Activated naive CD4-positive, alpha-beta T cell treated with anti-CD3 and anti-CD28 coated beads for 36 hours (primary cell): Measurements from ENCODE around the gene ITGA7. TPM values are rescaled to one million over a fixed set of nuclear protein-coding genes. Genes with fewer than 3 reads are reported as not detected.
A peak's percentile ranks its signal among the peaks of the same experiment; 100 is the strongest.

ENCODE experiments used
- CTCF ChIA-PET: fragments of 350-600 bp; sonication (Branson Sonifier 250); formaldehyde crosslinking; loops from one replicate; lab custom pipeline; 2021; ENCODE audit warnings: antibody characterized with exemption; lab: Charles Lee
- DNase-seq: peaks from one replicate; pipeline ENCODE4 v3.0.0-alpha.2; 2020
- H3K27ac Mint-ChIP-seq: one replicate; pipeline ENCODE4 v1.8.0; 2021; ENCODE audit warnings: mild to moderate bottlenecking, mixed read lengths
- H3K27me3 Mint-ChIP-seq: one replicate; pipeline ENCODE4 v1.8.0; 2021; ENCODE audit warnings: low read depth, mixed read lengths
- H3K36me3 Mint-ChIP-seq: one replicate; pipeline ENCODE4 v1.8.0; 2021; ENCODE audit warnings: low read depth, mixed read lengths
- H3K4me1 Mint-ChIP-seq: one replicate; pipeline ENCODE4 v1.8.0; 2021; ENCODE audit warnings: low read depth, mixed read lengths
- H3K4me3 Mint-ChIP-seq: one replicate; pipeline ENCODE4 v1.8.0; 2021; ENCODE audit warnings: mild to moderate bottlenecking, moderate library complexity, mixed read lengths
- H3K9me3 Mint-ChIP-seq: one replicate; pipeline ENCODE4 v1.8.0; 2021; ENCODE audit warnings: mixed read lengths
- intact Hi-C: fragments of 100-400 bp; cut with micrococcal nuclease; formaldehyde crosslinking; loops from one replicate; pipeline ENCODE4 v1.15.1; 2023
- total RNA-seq, 2 experiments: library from RNA; stranded (reverse); gene quantifications; one replicate each; pipeline ENCODE4 v1.2.3, GENCODE V29; 2021

Gene ITGA7
- total RNA-seq, 2 experiments from 2014 or later: 3.9 to 4.8 TPM

DNA sequence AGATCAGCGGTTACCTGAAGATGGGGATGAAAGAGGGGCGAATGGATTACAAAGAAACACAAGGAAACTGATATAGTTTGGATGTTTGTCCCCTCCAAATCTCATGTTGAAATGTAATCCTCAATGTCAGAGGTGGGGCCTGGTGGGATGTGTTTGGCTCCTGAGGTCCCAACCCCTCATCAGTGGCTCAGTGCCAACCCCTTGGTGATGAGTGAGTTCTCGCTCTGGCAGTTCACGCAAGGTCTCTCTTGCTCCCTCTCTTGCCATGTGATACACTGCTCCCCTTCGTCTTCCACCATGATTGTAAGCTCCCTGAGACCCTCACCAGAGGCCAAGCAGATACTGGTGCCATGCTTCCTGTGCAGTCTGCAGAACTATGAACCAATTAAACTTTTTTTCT is 28.0 kb downstream of the ITGA7 start:
- no peak for DNase-seq
- no peaks in the 10 kb centered on the region for H3K36me3 Mint-ChIP-seq
- peaks cover 16% of the 10 kb centered on the region for H3K27me3 Mint-ChIP-seq
- no peak overlapping the region for H3K27ac Mint-ChIP-seq
- intact Hi-C loops: no loop called here
- CTCF ChIA-PET: no interaction called here
- H3K4me3 Mint-ChIP-seq: no peak overlapping the region
- H3K4me1 Mint-ChIP-seq: peaks cover 6% of the 10 kb centered on the region
- H3K9me3 Mint-ChIP-seq: no peaks in the 10 kb centered on the region

DNA sequence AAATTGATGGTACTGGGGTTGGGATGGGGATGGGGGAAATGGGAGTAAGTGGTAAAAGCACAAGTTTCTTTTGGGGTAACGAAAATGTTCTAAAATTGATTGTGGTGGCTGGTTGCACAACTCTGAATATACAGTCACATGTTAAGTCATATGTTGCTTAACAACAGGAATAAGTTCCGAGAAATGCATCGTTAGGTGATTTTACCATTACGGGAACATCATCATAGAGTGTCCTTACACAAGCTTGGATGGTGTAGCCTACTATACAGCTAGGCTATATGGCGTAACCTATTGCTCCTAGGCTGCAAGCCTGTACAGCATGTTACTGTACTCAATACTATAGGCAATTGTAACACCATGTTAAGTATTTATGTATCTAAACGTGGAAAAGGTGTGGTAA is 31.0 kb downstream of the ITGA7 start:
- Mint-ChIP-seq H3K27ac (no peak overlapping the region), H3K27me3 (peaks cover 10% of the 10 kb centered on the region), H3K9me3 (no peaks in the 10 kb centered on the region), H3K4me3 (no peak overlapping the region), H3K36me3 (no peaks in the 10 kb centered on the region), H3K4me1 (peaks cover 6% of the 10 kb centered on the region)
- DNase-seq: no peak
- intact Hi-C loops: no loop called here
- CTCF ChIA-PET: interaction anchor here (0.6 to 2.5 kb wide), 2 partner anchors 20 to 448 kb away, joined by 3 to 13 read pairs; no protein-coding TSS in a partner anchor

DNA sequence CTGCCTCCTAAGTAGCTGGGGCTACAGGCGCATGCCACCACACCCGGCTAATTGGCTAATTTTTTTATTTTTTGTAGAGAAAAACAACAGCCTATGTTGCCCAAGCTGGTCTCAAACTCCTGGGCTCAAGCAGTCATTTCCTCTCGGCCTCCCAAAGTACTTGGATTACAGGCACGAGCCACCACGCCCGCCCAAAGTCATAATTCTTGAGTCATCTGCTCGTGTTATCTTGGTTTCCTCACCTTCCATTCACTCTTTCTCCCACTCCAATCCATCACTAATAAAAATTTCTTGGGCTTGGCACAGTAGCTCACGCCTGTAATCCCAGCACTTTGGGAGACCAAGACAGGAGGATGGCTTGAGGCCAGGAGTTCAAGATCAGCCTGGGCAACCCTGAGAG is 32.0 kb downstream of the ITGA7 start:
- H3K27ac Mint-ChIP-seq: no peak overlapping the region
- no peaks in the 10 kb centered on the region for H3K36me3 Mint-ChIP-seq
- intact Hi-C loops: no loop called here
- no peaks in the 10 kb centered on the region for H3K4me1 Mint-ChIP-seq
- DNase-seq: no peak
- no peaks in the 10 kb centered on the region for H3K9me3 Mint-ChIP-seq
- H3K27me3 Mint-ChIP-seq: peaks cover 3% of the 10 kb centered on the region
- CTCF ChIA-PET: interaction anchor here (0.7 kb wide), 1 partner anchor 19 kb away, joined by 3 read pairs; no protein-coding TSS in a partner anchor
- H3K4me3 Mint-ChIP-seq: no peak overlapping the region

DNA sequence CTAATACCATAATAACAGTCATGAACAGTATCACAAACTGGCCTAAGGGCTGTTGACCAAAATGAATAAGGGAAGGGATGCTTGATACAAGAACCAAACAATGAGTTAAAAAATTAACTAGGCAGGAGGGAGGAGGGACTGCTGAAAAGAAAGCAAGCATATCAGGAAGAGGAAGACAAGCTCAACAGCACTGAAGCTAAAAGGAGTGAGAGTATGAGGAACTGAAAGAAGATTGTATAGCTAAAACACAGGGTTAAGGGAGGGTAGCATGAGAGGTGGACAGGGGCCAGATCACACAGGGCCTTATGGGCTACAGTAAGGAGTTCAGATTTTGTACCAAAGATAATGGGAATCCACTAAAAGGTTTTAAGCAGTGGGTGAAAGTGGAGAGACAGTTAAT is 34.1 kb downstream of the ITGA7 start:
- no peaks in the 10 kb centered on the region for H3K27me3 Mint-ChIP-seq

DNA sequence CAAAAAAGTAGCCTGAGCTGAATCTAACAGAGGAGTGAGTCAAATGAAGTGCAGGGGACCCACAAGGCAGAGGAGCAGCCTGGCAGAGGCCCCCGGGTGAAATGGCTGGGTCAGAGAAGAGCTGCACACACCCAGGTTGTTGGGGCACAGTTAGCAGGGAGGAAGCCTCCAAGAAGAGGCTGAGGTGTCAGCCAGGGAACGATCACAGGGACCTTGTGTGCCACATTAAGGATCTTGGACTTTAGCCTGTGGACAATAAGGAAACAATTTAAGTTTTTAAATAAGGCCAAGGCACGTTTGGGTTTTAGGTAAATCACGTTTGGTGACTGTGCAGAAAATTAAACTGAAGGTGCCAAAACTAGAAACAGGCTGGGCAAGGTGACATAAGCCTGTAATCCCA is 36.0 kb downstream of the ITGA7 start:
- Mint-ChIP-seq H3K4me3 (no peak overlapping the region), H3K27me3 (no peaks in the 10 kb centered on the region), H3K36me3 (no peaks in the 10 kb centered on the region), H3K9me3 (no peaks in the 10 kb centered on the region), H3K27ac (no peak overlapping the region), H3K4me1 (no peaks in the 10 kb centered on the region)
- CTCF ChIA-PET: no interaction called here
- intact Hi-C loops: no loop called here
- no peak for DNase-seq

More for the DNA sequence above, 34.1 kb downstream of the ITGA7 start:
- intact Hi-C loops: no loop called here
- CTCF ChIA-PET: interaction anchor here (0.8 to 1.5 kb wide), 2 partner anchors 17 to 27 kb away, joined by 3 read pairs; no protein-coding TSS in a partner anchor
- Mint-ChIP-seq H3K27ac (no peak overlapping the region), H3K4me3 (no peak overlapping the region), H3K9me3 (no peaks in the 10 kb centered on the region), H3K36me3 (no peaks in the 10 kb centered on the region), H3K4me1 (no peaks in the 10 kb centered on the region)
- DNase-seq: no peak

DNA sequence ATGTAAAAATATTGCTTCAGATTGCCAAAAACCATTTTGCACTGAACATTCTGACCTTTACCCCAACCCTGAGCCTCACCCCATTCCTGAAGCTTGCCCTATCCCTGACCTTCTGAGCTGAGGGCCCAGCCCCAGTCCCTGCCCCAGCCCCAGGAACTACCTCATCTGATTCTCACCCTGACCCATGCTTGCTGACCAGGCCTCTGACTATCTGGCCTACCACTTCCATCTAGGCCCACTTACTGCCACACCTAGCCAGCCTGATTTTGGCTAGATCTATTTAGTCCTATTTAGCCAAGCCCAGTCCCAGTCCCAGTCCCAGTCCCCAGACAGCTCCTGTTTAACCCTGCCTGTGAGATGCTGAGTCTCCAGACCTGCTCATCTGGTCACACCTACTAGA is 37.4 kb downstream of the ITGA7 start:
- intact Hi-C loops: no loop called here
- no peak for DNase-seq
- Mint-ChIP-seq H3K27ac (no peak overlapping the region), H3K36me3 (no peaks in the 10 kb centered on the region), H3K4me1 (no peaks in the 10 kb centered on the region), H3K27me3 (no peaks in the 10 kb centered on the region), H3K9me3 (no peaks in the 10 kb centered on the region), H3K4me3 (no peak overlapping the region)
- CTCF ChIA-PET: interaction anchor here (0.6 kb wide), 1 partner anchor 50 kb away, joined by 3 read pairs; no protein-coding TSS in a partner anchor

DNA sequence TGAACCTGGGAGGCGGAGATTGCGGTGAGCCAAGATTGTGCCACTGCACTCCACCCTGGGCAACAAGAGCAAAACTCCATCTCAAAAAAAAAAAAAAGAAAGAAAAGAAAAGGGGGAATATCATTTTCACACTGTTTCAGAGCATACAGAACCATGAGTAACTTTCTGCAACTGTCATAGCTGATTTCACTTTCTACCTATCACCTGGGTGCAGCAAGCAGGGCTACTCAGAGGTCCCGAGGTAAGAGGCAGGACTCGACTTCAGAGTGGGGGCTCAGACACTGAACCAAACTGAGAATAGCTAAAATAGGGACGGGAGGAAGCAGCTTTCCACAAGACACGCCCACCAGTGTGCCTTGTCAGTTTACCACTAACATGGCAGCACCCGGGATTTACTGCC is 41.2 kb downstream of the ITGA7 start:
- H3K27ac Mint-ChIP-seq: no peak overlapping the region
- no peaks in the 10 kb centered on the region for H3K36me3 Mint-ChIP-seq
- no peak overlapping the region for H3K4me3 Mint-ChIP-seq
- H3K27me3 Mint-ChIP-seq: no peaks in the 10 kb centered on the region
- H3K4me1 Mint-ChIP-seq: no peaks in the 10 kb centered on the region
- intact Hi-C loops: no loop called here
- no peaks in the 10 kb centered on the region for H3K9me3 Mint-ChIP-seq
- CTCF ChIA-PET: no interaction called here
- no peak for DNase-seq

DNA sequence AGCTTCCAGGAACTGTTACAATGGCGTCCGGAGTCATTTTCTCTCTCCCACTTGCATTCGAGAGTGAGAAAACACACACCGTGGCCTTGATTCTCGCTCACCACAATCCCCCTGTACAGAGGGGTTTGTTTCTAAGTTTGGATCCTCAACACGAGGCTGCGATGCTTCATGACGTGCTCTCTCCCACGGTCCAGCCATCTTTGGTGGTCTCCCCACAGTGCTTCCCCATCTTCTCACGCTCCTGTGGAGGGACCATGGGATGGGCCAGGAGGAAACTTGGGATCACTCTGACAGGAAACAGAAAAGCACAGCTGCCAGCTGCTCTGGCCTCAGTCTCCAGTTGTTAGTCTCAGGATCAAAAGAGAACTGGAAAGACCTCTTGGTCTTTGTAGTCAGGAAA is 42.9 kb downstream of the ITGA7 start:
- CTCF ChIA-PET: no interaction called here
- no peak overlapping the region for H3K4me3 Mint-ChIP-seq

DNA sequence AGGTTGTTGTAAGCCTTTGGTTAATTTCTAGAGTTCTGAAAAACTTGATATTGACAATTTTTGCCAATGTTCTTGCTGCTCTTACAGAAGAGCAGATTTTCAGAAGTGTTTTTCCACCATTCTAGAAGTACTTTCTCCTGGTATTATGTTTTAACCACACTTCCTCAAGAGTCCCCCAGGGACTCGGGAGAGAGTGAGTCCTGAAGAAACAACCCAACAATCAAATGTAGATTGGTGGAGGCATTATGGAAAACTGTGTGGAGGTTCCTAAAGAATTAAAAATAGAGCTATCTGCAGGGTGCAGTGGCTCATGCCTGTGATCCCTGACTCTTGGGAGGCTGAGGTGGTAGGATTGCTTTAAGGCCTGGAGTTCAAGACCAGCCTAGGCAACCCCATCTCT is 44.3 kb downstream of the ITGA7 start:
- Mint-ChIP-seq H3K4me3 (no peak overlapping the region), H3K27me3 (no peaks in the 10 kb centered on the region), H3K9me3 (no peaks in the 10 kb centered on the region), H3K4me1 (no peaks in the 10 kb centered on the region), H3K36me3 (no peaks in the 10 kb centered on the region), H3K27ac (no peak overlapping the region)
- no peak for DNase-seq
- intact Hi-C loops: no loop called here
- CTCF ChIA-PET: interaction anchor here (0.6 to 1.1 kb wide), 2 partner anchors 17 to 103 kb away, joined by 3 read pairs; no protein-coding TSS in a partner anchor

More for the DNA sequence above, 42.9 kb downstream of the ITGA7 start:
- intact Hi-C loops: no loop called here
- no peak for DNase-seq
- no peaks in the 10 kb centered on the region for H3K9me3 Mint-ChIP-seq
- H3K4me1 Mint-ChIP-seq: no peaks in the 10 kb centered on the region
- no peaks in the 10 kb centered on the region for H3K36me3 Mint-ChIP-seq
- H3K27me3 Mint-ChIP-seq: no peaks in the 10 kb centered on the region
- no peak overlapping the region for H3K27ac Mint-ChIP-seq

DNA sequence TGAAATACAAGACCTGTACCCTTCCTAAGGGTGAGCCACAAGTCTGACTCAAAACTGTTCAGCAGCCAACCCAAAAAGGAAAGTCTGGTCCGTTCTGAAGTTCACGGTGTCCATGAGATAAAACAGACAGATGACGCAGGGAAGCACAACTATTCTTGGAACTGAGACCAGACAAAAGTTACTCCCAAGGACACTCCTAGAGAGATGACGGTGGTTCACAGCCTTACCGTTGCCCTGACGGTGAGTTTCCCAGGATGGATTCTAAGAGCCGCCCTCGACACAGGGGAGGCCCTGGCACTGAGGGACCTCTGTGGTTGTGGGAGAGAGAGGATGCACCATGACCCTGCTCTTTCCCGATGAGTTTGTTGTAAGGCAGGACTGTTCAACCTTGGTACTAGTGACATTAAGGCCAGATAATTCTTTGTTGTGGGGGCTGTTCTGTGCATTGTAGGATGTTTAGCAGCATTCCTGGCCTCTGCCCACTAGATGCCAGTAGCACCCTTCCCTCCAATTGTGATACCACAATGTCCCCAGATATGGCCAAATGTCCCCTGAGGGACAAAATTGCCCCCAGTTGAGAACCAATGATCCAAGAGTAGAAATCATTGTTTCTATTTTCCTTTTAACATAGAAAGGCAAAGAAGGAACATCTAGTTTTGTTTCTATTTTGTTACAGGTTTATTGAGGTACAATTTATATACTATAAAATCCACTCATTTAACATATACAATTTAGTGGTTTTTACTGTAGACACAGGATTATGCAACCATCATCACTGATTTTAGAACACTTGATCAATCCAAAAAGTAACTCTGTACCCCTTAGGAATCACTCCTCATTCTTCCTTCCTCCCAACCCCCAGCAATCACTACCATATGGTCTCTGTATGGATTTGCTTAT is 48.0 kb downstream of the ITGA7 start:
- intact Hi-C loops: loop anchor here (1.0 kb wide), 1 partner anchor 78 kb away; no protein-coding TSS in a partner anchor
- DNase-seq: peak; percentile 29
- H3K27ac Mint-ChIP-seq: no peak overlapping the region

DNA sequence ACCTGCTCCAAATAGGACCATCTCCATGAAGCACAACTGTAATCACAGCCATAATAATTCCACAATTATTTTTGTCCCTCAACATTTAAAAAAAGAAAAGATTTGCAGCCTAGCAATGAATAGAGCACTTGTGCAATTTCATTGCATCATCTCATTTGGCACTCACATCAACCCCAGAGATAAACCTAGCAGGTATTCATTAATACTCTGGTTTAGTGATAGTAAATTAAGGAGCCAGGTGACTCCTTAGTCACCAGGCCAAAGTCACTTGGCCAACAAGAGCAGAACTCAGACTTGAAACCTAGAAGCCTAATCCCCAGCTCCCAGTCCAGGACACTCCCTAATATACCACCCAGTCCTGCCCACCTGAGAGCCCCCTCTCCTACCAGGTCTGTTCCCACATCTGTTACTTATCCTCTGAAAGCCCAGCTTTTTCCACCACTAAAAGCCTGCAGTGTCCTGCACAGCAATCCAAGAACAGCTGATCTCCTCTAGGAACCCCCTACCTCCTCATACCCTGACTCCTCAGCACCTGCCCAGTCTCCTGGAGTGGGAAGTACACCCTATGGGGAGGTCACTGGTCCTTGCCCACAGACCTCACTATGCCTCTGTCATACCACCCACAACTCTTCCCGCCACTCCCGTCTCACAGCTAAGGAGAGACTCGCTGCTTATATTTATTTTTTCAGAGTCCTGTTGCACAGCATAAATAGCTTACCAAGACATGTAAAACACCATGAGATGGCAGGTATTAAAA is 48.9 kb downstream of the ITGA7 start:
- CTCF ChIA-PET: interaction anchor here (0.9 to 3.7 kb wide), 4 partner anchors 12 to 470 kb away, joined by 4 to 27 read pairs (median 15); no protein-coding TSS in a partner anchor
- H3K4me1 Mint-ChIP-seq: no peaks in the 10 kb centered on the region
- DNase-seq: no peak
- no peak overlapping the region for H3K27ac Mint-ChIP-seq
- no peaks in the 10 kb centered on the region for H3K9me3 Mint-ChIP-seq
- no peaks in the 10 kb centered on the region for H3K36me3 Mint-ChIP-seq
- no peaks in the 10 kb centered on the region for H3K27me3 Mint-ChIP-seq
- no peak overlapping the region for H3K4me3 Mint-ChIP-seq
- intact Hi-C loops: no loop called here

More for the DNA sequence above, 48.0 kb downstream of the ITGA7 start:
- Mint-ChIP-seq H3K9me3 (no peaks in the 10 kb centered on the region), H3K4me1 (no peaks in the 10 kb centered on the region), H3K27me3 (no peaks in the 10 kb centered on the region), H3K36me3 (no peaks in the 10 kb centered on the region), H3K4me3 (no peak overlapping the region)
- CTCF ChIA-PET: interaction anchor here (0.9 to 2.5 kb wide), 2 partner anchors 13 to 78 kb away, joined by 4 to 13 read pairs; no protein-coding TSS in a partner anchor

DNA sequence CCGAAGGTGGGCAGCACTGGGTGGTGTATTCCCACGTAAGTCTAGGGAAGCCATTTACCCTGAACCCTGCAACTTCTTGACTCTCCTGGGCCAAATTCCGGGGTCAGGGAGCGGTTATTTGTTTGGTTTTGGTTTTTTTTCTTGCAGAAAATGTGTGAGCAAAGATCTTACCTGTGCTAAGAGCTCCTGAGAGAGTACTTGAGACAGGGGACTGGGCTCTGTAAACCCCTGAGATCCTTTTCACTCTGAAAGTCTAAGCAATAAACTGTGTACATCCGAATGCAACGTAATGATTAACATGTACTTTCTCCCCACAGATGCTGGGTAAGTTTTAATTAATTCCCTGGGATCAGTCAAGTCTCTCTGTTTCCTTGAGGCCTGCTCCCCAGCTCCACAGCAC is 49.5 kb downstream of the ITGA7 start:
- Mint-ChIP-seq H3K9me3 (no peaks in the 10 kb centered on the region), H3K4me1 (peaks cover 1% of the 10 kb centered on the region), H3K27me3 (no peaks in the 10 kb centered on the region), H3K27ac (no peak overlapping the region), H3K4me3 (no peak overlapping the region), H3K36me3 (no peaks in the 10 kb centered on the region)
- CTCF ChIA-PET: interaction anchor here (0.7 to 4.2 kb wide), 6 partner anchors 14 to 470 kb away, joined by 3 to 27 read pairs (median 15); partner anchors contain the start of gene OR10P1
- no peak for DNase-seq
- intact Hi-C loops: no loop called here
